Measurements from ENCODE around the gene PAQR8. TPM values are rescaled to one million over a fixed set of nuclear protein-coding genes. Genes with fewer than 3 reads are reported as not detected.
A peak's percentile ranks its signal among the peaks of the same experiment; 100 is the strongest.

The PAQR8 gene
- total and polyA plus RNA-seq, 2 of the 13 experiments (the other 11 are each of a cell fraction or from before 2014, with no cell fraction given), result 37.7 to 50.7 TPM

DNA sequence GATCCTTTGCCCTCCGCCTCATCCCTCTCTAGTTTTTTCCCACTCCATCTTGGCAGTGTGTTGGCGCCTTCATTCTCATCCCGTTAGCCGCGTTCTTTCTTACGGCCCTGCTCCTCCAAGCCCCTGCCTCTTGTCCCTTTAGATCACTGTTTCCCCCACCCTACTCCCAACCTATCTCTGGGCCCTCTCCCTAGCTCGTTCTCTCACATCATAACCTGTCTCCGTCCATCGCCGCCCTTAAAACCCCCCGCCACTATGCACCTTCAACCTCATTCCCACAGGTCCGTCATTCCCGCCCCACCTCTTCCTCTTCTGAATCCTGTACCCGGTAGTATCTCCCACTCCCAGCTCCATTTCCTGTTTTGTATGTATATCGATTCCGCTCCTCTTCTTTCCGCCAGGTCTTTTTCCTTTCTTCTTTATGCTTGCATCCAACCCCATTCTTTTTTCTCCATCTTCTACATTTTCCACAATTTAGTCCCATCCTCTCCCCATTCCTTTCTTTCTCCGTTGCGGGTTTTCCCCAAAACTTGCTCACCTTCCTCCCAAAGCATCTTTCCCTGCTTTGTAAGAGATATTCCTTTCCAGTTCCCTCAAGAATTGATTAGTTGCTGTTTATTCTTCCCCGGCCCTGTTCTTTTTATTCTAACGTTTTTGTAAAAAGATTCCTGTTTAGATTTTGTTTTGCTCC, 58.9 kb downstream of the PAQR8 start (continued):
- TF ChIP-seq ZNF615 (CRISPR knock-in tag; IDR thresholded peaks at IDR 0.05; ENCODE audit: borderline replicate concordance), result no peak
- TF ChIP-seq, protein P1, sequence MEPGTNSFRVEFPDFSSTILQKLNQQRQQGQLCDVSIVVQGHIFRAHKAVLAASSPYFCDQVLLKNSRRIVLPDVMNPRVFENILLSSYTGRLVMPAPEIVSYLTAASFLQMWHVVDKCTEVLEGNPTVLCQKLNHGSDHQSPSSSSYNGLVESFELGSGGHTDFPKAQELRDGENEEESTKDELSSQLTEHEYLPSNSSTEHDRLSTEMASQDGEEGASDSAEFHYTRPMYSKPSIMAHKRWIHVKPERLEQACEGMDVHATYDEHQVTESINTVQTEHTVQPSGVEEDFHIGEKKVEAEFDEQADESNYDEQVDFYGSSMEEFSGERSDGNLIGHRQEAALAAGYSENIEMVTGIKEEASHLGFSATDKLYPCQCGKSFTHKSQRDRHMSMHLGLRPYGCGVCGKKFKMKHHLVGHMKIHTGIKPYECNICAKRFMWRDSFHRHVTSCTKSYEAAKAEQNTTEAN (CRISPR knock-in tag; conservative IDR thresholded peaks at IDR 0.05), result no peak
- TF ChIP-seq, protein P2, sequence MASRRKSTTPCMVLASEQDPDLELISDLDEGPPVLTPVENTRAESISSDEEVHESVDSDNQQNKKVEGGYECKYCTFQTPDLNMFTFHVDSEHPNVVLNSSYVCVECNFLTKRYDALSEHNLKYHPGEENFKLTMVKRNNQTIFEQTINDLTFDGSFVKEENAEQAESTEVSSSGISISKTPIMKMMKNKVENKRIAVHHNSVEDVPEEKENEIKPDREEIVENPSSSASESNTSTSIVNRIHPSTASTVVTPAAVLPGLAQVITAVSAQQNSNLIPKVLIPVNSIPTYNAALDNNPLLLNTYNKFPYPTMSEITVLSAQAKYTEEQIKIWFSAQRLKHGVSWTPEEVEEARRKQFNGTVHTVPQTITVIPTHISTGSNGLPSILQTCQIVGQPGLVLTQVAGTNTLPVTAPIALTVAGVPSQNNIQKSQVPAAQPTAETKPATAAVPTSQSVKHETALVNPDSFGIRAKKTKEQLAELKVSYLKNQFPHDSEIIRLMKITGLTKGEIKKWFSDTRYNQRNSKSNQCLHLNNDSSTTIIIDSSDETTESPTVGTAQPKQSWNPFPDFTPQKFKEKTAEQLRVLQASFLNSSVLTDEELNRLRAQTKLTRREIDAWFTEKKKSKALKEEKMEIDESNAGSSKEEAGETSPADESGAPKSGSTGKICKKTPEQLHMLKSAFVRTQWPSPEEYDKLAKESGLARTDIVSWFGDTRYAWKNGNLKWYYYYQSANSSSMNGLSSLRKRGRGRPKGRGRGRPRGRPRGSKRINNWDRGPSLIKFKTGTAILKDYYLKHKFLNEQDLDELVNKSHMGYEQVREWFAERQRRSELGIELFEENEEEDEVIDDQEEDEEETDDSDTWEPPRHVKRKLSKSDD (CRISPR knock-in tag; IDR thresholded peaks at IDR 0.05; ENCODE audit: low read depth), result no peak
- TF ChIP-seq ZNF12 (CRISPR knock-in tag; IDR thresholded peaks at IDR 0.05), result no peak
- TF ChIP-seq ZNF737 (CRISPR knock-in tag; IDR thresholded peaks at IDR 0.05; ENCODE audit: borderline replicate concordance), result no peak
- no peak for TF ChIP-seq ZNF383 (CRISPR knock-in tag; IDR thresholded peaks at IDR 0.05; ENCODE audit: borderline replicate concordance)
- TF ChIP-seq CBX1 (IDR thresholded peaks at IDR 0.05; ENCODE audit: low read depth), result no peak
- no peak for TF ChIP-seq ZNF775 (CRISPR knock-in tag; IDR thresholded peaks at IDR 0.05; ENCODE audit: borderline replicate concordance)
- TF ChIP-seq, protein P3, sequence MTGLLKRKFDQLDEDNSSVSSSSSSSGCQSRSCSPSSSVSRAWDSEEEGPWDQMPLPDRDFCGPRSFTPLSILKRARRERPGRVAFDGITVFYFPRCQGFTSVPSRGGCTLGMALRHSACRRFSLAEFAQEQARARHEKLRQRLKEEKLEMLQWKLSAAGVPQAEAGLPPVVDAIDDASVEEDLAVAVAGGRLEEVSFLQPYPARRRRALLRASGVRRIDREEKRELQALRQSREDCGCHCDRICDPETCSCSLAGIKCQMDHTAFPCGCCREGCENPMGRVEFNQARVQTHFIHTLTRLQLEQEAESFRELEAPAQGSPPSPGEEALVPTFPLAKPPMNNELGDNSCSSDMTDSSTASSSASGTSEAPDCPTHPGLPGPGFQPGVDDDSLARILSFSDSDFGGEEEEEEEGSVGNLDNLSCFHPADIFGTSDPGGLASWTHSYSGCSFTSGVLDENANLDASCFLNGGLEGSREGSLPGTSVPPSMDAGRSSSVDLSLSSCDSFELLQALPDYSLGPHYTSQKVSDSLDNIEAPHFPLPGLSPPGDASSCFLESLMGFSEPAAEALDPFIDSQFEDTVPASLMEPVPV (CRISPR knock-in tag; IDR thresholded peaks at IDR 0.05), result no peak
- no peak for TF ChIP-seq HOXA7 (CRISPR knock-in tag; IDR thresholded peaks at IDR 0.05)
- TF ChIP-seq RFX5 (IDR thresholded peaks at IDR 0.05; ENCODE audit: low read depth, low read length), result no peak
- TF ChIP-seq MAFG (CRISPR knock-in tag; IDR thresholded peaks at IDR 0.05), result no peak
- no peak for TF ChIP-seq KDM1A (CRISPR knock-in tag; IDR thresholded peaks at IDR 0.05)
- TF ChIP-seq SALL1 (CRISPR knock-in tag; IDR thresholded peaks at IDR 0.05), result no peak; the same call in 1 of the 2 replicates
- TF ChIP-seq HCFC1 (IDR thresholded peaks at IDR 0.05; ENCODE audit: low read depth, low read length), result no peak
- TF ChIP-seq, protein P4, sequence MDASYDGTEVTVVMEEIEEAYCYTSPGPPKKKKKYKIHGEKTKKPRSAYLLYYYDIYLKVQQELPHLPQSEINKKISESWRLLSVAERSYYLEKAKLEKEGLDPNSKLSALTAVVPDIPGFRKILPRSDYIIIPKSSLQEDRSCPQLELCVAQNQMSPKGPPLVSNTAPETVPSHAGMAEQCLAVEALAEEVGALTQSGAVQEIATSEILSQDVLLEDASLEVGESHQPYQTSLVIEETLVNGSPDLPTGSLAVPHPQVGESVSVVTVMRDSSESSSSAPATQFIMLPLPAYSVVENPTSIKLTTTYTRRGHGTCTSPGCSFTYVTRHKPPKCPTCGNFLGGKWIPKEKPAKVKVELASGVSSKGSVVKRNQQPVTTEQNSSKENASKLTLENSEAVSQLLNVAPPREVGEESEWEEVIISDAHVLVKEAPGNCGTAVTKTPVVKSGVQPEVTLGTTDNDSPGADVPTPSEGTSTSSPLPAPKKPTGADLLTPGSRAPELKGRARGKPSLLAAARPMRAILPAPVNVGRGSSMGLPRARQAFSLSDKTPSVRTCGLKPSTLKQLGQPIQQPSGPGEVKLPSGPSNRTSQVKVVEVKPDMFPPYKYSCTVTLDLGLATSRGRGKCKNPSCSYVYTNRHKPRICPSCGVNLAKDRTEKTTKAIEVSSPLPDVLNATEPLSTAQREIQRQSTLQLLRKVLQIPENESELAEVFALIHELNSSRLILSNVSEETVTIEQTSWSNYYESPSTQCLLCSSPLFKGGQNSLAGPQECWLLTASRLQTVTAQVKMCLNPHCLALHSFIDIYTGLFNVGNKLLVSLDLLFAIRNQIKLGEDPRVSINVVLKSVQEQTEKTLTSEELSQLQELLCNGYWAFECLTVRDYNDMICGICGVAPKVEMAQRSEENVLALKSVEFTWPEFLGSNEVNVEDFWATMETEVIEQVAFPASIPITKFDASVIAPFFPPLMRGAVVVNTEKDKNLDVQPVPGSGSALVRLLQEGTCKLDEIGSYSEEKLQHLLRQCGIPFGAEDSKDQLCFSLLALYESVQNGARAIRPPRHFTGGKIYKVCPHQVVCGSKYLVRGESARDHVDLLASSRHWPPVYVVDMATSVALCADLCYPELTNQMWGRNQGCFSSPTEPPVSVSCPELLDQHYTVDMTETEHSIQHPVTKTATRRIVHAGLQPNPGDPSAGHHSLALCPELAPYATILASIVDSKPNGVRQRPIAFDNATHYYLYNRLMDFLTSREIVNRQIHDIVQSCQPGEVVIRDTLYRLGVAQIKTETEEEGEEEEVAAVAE (CRISPR knock-in tag; IDR thresholded peaks at IDR 0.05; ENCODE audit: borderline replicate concordance), result no peak
- TF ChIP-seq ZNF333 (CRISPR knock-in tag; IDR thresholded peaks at IDR 0.05; ENCODE audit: borderline replicate concordance), result 0 out of 2 replicates have a peak, but pooled peaks have one; percentile 68
- no peak for TF ChIP-seq ZNF570 (CRISPR knock-in tag; IDR thresholded peaks at IDR 0.05; ENCODE audit: borderline replicate concordance)
